ENCODE measurements around the gene IL4.
"Not testable (repeated sequence)": the region's sequence is repeated elsewhere in the genome, so short reads cannot be mapped to it uniquely, and the experiment has no call there.

IL4 gene

GRCh38 chr5:132674671-132675506, 1.1 kb downstream of the IL4 start:
- no peak for DNase-seq

- no peak for DNase-seq
These were observed 2.3 kb downstream of the IL4 start for GRCh38 chr5:132675936-132676689.

- DNase-seq: no peak
These were observed 3.4 kb downstream of the IL4 start for GRCh38 chr5:132677191-132677590.

DNA sequence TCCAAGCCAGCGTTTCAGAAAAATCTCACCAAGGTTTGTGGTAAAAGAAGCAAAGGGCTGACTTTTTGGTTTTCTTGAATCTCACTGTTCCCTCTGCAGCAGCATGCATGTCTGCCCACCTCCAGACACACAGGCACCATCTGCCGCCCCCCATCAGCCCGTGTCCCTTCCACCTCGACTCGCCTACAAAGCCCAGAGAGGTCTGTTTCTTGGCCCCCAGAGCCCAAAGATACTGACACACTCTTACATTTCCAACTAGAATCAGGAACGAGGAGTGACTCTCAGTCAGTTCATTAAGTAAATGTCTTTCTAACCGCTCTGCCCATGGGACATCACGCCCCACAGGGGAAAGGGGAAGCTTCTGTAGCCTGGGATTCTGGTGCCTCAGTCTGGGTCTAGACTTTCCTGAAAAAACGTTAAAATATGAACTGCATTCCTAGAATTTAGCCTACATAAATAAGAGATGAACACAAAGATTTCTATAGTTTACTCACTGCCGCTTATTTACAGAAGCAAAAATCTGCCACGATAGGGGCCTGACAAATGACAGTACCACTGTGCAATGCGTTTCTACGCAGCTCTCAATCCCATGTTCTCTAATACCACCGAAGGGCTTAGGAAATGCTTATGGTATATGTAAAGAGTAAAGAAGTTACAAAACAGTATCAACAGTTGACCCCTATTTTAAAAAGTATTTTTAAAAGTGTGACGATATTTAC, 4.1 kb downstream of the IL4 start:
- DNase-seq: no peak

DNA sequence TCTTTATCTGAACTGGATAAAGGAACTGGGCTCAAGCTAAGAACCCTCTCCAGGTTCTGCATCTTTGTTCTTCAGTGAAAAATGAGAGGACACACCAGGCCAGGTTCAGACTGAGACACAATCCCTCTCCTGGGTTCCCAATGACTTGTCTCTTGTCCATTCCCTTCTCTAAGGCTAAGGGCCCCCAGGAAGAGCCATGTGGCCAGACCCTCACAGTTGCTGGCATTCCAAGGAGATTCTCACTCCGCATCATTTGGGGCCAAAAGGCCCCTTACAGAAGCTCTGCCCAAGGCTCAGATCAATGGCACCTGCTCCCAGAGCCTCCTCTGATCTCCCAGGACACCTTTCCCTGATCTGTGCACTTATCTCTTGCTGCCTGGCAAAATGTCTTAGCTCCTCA, 4.9 kb downstream of the IL4 start:
- no peak for DNase-seq

GRCh38 chr5:132679166-132679565, 5.4 kb downstream of the IL4 start:
- no peak for DNase-seq

GRCh38 chr5:132679717-132680380, 6.1 kb downstream of the IL4 start:
- DNase-seq: no peak

DNA sequence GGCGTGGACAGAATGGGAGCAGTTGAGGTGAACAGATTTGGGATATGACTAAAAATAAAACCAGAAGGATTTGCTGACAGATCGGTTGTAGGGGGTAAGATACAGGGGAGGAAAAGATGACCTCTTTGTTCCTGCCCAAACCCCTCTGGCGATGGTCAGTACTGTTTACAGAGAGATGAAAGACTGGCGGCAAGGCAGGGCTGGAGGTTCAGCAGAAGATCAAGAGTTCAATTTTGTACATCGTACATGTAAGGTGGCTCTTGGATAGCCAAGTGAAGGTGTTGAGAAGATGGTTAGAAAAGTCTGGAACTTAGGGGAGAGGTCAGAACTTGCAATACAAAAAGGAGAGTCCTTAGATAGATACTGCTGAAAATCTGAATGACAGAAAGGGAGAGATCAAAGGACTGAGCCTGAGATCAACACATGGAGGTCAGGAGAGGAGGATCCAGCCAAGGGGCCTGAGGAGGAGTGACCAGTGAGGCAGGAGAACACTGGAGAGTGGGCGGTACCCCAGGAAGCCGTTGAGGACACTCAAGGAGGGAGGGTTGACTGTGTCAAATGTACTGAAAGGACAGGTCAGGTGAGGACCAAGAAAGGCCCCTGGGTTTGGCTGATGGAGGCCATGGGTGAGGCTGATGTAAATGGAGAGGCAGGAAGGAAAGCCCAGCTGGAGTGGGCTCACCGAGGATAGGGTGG, 7.1 kb downstream of the IL4 start:
- no peak for DNase-seq

- DNase-seq: no peak
These were observed 7.7 kb downstream of the IL4 start for GRCh38 chr5:132681476-132681831.

- DNase-seq: no peak
These were observed 8.2 kb downstream of the IL4 start for GRCh38 chr5:132681983-132682382.

GRCh38 chr5:132684491-132684890, 10.7 kb downstream of the IL4 start:
- no peak for DNase-seq

GRCh38 chr5:132684922-132685720, 11.3 kb downstream of the IL4 start:
- DNase-seq: no peak

DNA sequence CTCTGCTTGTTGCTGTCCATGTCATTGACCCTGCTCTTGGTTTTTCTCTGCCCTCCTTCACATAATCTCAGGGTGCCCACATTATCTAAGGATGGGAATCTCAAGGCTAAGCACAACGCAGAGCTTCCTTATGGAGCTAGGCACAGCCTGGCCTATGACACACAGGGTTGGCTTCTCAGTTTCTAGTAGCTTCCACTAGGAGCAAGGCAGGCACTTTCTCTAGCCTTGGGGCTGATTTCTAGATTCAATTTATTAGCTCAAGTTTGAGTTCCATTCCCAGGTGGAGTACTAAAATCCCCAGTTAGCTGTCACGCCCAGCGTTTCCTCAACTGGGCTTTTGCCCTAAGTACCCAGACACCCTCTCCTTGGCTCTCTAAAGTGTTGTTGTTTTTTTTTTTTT, 12.4 kb downstream of the IL4 start:
- DNase-seq: no peak

- no peak for DNase-seq
These were observed 14.2 kb downstream of the IL4 start for GRCh38 chr5:132687995-132688394.

DNA sequence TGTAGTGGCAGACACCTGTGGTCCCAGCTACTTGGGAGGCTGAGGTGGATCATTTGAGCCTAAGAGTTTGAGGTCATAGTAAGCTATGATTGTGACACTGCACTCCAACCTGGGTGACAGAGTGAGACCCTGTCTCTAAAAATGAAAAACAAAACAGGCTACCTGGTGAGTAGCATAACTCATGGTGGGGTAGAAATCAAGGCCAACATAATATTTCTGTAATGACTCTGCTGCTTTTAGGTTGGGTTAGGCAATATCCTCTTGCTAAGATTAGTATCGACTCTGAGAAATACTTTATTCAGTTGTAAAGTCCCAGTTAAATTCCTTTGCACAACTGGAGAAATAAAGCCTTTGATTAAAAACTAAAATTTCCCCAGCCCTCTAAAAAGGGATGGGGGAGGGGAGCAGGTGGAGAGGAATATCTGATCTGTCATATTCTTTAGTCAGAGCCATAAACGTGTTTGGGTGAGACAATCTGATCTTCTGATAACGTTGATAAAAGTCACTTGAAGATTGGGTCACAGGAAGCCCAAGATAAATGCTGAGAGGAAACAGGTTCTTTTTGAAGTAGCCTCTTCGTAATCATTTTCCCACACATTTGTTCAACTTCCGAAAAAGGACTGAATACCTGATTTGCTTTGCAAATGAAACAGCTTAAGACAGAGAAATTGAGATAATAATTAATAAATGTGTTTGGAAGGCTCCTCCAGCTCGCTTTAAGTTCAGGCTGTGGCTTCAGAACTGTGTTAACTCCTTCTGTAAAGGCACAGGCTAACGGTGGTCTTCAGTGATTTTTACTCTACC, 14.9 kb downstream of the IL4 start:
- no peak for DNase-seq

DNA sequence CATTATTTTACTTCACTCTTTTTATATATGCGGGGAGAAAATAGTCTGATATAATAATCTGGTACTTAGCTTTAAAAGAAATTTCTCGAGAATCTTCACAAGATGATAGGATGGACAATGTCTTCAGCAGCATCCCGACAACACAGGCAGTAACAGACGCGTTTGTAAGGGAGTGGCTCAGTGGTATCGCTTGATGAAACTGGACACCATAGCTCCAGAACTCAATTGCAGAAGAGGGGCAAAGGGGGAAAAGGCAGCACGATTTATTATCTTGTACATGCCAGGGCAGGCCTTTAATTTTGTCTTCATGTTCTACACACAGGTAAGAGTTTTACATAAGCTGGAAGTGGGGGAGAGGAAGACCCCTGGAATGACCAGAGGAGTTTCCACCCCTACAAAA, 15.7 kb downstream of the IL4 start:
- DNase-seq: no peak

- no peak for DNase-seq
These were observed 16.4 kb downstream of the IL4 start for GRCh38 chr5:132690156-132690555.

GRCh38 chr5:132691755-132692631, 18.2 kb downstream of the IL4 start:
- DNase-seq: not testable (repeated sequence)

DNA sequence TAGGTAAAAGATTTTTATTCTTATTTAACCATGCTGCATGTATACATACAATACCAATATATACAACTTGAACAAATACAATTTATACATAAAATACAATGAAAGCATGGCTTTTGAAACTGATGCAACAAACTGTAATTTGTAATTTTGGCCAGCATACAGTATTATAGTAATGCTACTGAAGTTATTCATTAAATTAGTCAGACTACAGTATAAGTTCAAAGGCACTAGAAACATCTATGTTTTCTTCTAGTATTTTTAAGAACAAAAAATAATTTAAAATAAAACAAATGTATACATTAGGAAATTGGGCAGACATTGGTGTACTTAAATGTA, 18.8 kb downstream of the IL4 start:
- DNase-seq: no peak

DNA sequence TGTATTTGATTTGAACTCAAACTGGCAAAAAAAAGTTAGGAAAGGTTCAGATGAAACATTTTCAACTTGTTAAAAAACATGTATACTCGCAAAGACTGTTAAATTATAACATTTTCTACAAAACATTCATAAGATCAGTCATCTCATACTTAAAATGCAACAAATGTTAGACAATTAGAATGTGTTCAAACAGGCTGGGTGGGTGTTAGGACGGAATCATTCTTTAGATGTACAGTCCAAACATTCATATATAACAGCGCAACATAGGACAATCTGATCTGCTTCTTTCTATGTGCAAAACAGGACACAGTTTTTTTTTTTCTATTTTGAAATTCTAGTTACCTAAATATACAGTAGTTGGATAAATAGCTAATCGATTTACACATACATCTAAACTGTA, 22.2 kb downstream of the IL4 start:
- DNase-seq: no peak
